KG1 (cell line): ENCODE measurements around the gene TMEM164.

ENCODE experiments used
- DNase-seq: peaks from one replicate; lab custom pipeline; 2025; lab: John Stamatoyannopoulos, UW

The TMEM164 gene

GRCh38 chrX:110037178-110037577 is 34.3 kb downstream of the TMEM164 start:
- no peak for DNase-seq

- no peak for DNase-seq
Measured at GRCh38 chrX:110038900-110039299, 36.0 kb downstream of the TMEM164 start.

- no peak for DNase-seq
Measured at GRCh38 chrX:110041980-110042379, 39.1 kb downstream of the TMEM164 start.

- no peak for DNase-seq
Measured at GRCh38 chrX:110042496-110042895, 39.6 kb downstream of the TMEM164 start.

- DNase-seq: no peak
Measured at GRCh38 chrX:110043506-110043905, 40.6 kb downstream of the TMEM164 start.

GRCh38 chrX:110044346-110045249 is 41.7 kb downstream of the TMEM164 start:
- no peak for DNase-seq

GRCh38 chrX:110045421-110045820 is 42.5 kb downstream of the TMEM164 start:
- no peak for DNase-seq

GRCh38 chrX:110046001-110046400 is 43.1 kb downstream of the TMEM164 start:
- no peak for DNase-seq

GRCh38 chrX:110046971-110047370 is 44.1 kb downstream of the TMEM164 start:
- DNase-seq: no peak

GRCh38 chrX:110049096-110049495 is 46.2 kb downstream of the TMEM164 start:
- DNase-seq: no peak

- no peak for DNase-seq
Measured at GRCh38 chrX:110050386-110050785, 47.5 kb downstream of the TMEM164 start.

- DNase-seq: no peak
Measured at GRCh38 chrX:110050901-110051300, 48.0 kb downstream of the TMEM164 start.

- no peak for DNase-seq
Measured at GRCh38 chrX:110051559-110051958, 48.6 kb downstream of the TMEM164 start.

GRCh38 chrX:110052303-110052702 is 49.4 kb downstream of the TMEM164 start:
- DNase-seq: no peak

GRCh38 chrX:110053453-110053852 is 50.5 kb downstream of the TMEM164 start:
- DNase-seq: no peak

GRCh38 chrX:110055616-110056015 is 52.7 kb downstream of the TMEM164 start:
- DNase-seq: no peak

- DNase-seq: no peak
Measured at GRCh38 chrX:110056419-110056818, 53.5 kb downstream of the TMEM164 start.

GRCh38 chrX:110059410-110059809 is 56.5 kb downstream of the TMEM164 start:
- DNase-seq: no peak

- DNase-seq: no peak
Measured at GRCh38 chrX:110060317-110060716, 57.4 kb downstream of the TMEM164 start.

GRCh38 chrX:110060846-110061537 is 58.1 kb downstream of the TMEM164 start:
- DNase-seq: no peak

GRCh38 chrX:110062919-110063318 is 60.0 kb downstream of the TMEM164 start:
- no peak for DNase-seq

GRCh38 chrX:110066488-110067225 is 63.7 kb downstream of the TMEM164 start:
- no peak for DNase-seq

GRCh38 chrX:110070970-110071369 is 68.1 kb downstream of the TMEM164 start:
- DNase-seq: no peak
